GM12878 (cell line): ENCODE results near the gene PODXL2. TPM values are rescaled to one million over a fixed set of nuclear protein-coding genes. Genes with fewer than 3 reads are reported as not detected.

Experiments used
- ATAC-seq: fragments of 200-7000 bp; cut with Tn5 transposase; 3 replicates; pipeline ENCODE4 v1.9.1; 2020; ENCODE audit warnings: mild to moderate bottlenecking, moderate library complexity
- BruUV-seq: library from RNA; stranded (reverse); fragments of 400-500 nt; replicated peaks from 2 replicates; lab custom pipeline; 2021; lab: Mats Ljungman, UMichigan
- CTCF ChIA-PET: fragments of 300-600 bp; sonication (Branson Sonifier 250); formaldehyde crosslinking; extraction: SDS; loops from one replicate; lab custom pipeline; 2021; ENCODE audit warnings: inconsistent platforms; lab: Yijun Ruan, JAX
- POLR2A ChIA-PET: fragments of 350-600 bp; formaldehyde crosslinking; extraction: SDS; loops from one replicate; lab custom pipeline; 2021; ENCODE audit warnings: inconsistent platforms; lab: Charles Lee
- RAD21 ChIA-PET: fragments of 300-600 bp; sonication (Branson Sonifier 250); formaldehyde crosslinking; loops from one replicate; lab custom pipeline; 2023; ENCODE audit warnings: antibody characterized with exemption; ENCODE audit not compliant: unreplicated experiment; lab: Charles Lee
- SMC1A ChIA-PET: fragments of 300-600 bp; sonication (Branson Sonifier 250); formaldehyde crosslinking; loops from one replicate; lab custom pipeline; 2023; ENCODE audit not compliant: unreplicated experiment, uncharacterized antibody; lab: Charles Lee
- DNase-seq: peaks from one replicate; pipeline ENCODE4 v3.0.0-alpha.2; 2011; ENCODE audit warnings: low read depth, low spot score
- FAIRE-seq: peaks from 3 replicates; lab custom pipeline; 2011; peaks lifted over from hg19 to GRCh38; lab: Jason Lieb, UNC
- H2AFZ ChIP-seq: 2 replicates; pipeline ENCODE4 v1.6.0; 2011; ENCODE audit warnings: low read depth, low read length, control low read depth; ENCODE audit not compliant: control insufficient read depth
- H3K27ac ChIP-seq: 2 replicates; pipeline ENCODE4 v1.5.1; 2011; ENCODE audit warnings: control low read depth; ENCODE audit not compliant: control insufficient read depth, insufficient read depth
- H3K27me3 ChIP-seq, 2 experiments: replicated peaks in 1 of 2; 2 replicates each; pipeline versions ENCODE4 v1.6.0 to v1.6.1; 2011; ENCODE audit warnings: low read length in 1 of 2; ENCODE audit not compliant: control insufficient read depth in 2 of 2, insufficient read depth in 2 of 2
- H3K36me3 ChIP-seq, 2 experiments: 2 replicates each; pipeline ENCODE4 v1.5.1; 2011; ENCODE audit warnings: low read length in 1 of 2; ENCODE audit not compliant: control insufficient read depth in 2 of 2, insufficient read depth in 2 of 2
- H3K4me1 ChIP-seq: 2 replicates; pipeline ENCODE4 v1.6.1; 2011; ENCODE audit warnings: mild to moderate bottlenecking, low read length, moderate library complexity, mixed read lengths; ENCODE audit not compliant: control insufficient read depth, insufficient read depth
- H3K4me2 ChIP-seq: 2 replicates; pipeline ENCODE4 v1.6.0; 2011; ENCODE audit warnings: control low read depth; ENCODE audit not compliant: control insufficient read depth, insufficient read depth
- H3K4me3 ChIP-seq: fragments of 200-600 bp; sonication (generic); 2 replicates; pipeline ENCODE4 v1.5.1; 2016
- H3K79me2 ChIP-seq: 2 replicates; pipeline ENCODE4 v1.6.0; 2011; ENCODE audit warnings: low read length; ENCODE audit not compliant: control insufficient read depth, insufficient read depth
- H3K9ac ChIP-seq: 2 replicates; pipeline ENCODE4 v1.8.0; 2011; ENCODE audit warnings: low read length, control low read depth, mixed read lengths; ENCODE audit not compliant: control insufficient read depth, insufficient read depth
- H3K9me3 ChIP-seq: replicated peaks from 3 replicates; pipeline ENCODE4 v1.5.1; 2011; ENCODE audit warnings: mild to moderate bottlenecking, low read length; ENCODE audit not compliant: control insufficient read depth, insufficient read depth
- H4K20me1 ChIP-seq: 2 replicates; pipeline ENCODE4 v1.6.0; 2011; ENCODE audit not compliant: control insufficient read depth, insufficient read depth
- LARP7 ChIP-seq: fragments of 450-650 bp; IDR thresholded peaks from 2 replicates; pipeline ENCODE4 v1.6.1; 2017; ENCODE audit warnings: mild to moderate bottlenecking
- MAX ChIP-seq: IDR thresholded peaks from 2 replicates; pipeline ENCODE4 v1.6.1; 2012; ENCODE audit warnings: low read depth, low read length, improper control_type of control experiment
- SUZ12 ChIP-seq: fragments of 200-600 bp; sonication (generic); IDR thresholded peaks from one replicate; pipeline ENCODE4 v1.6.1; 2018; ENCODE audit warnings: antibody characterized with exemption, mild to moderate bottlenecking; ENCODE audit not compliant: unreplicated experiment
- WGBS: methylation state at CpG from one replicate; pipeline ENCODE4 v1.1.6; 2016; ENCODE audit warnings: low lambda C conversion rate; ENCODE audit not compliant: insufficient replicate concordance, insufficient coverage; ENCODE audit errors: missing lambda C conversion rate; 5-methylcytosine and 5-hydroxymethylcytosine counted together
- in situ Hi-C: fragments of 300-500 bp; cut with MboI; formaldehyde crosslinking; loops from 9 replicates; pipeline ENCODE4 v1.14.3; 2018; ENCODE audit warnings: mixed read lengths
- intact Hi-C: fragments of 100-400 bp; cut with micrococcal nuclease; formaldehyde crosslinking; loops from one replicate; pipeline ENCODE4 v1.14.2; 2022; ENCODE audit not compliant: unreplicated experiment
- polyA plus RNA-seq, 11 experiments: library from polyadenylated mRNA; depleted of rRNA in 4 of 11; unstranded in 6 of 11; stranded (reverse) in 5 of 11; fragments of >200 nt; fragmentation: Nextera tagmentation in 4 of 11; fragmentation: Illumina TruSeq in 1 of 11; extraction: Ambion mirVana in 4 of 11; extraction: Trizol in 1 of 11; gene quantifications; 1 replicate in 1 of 11; 2 replicates in 10 of 11; pipeline versions ENCODE4 v1.2.1 to v1.2.3, GENCODE V29; 2011 to 2016; ENCODE audit warnings: inconsistent platforms in 2 of 11, missing spikeins in 2 of 11, low read depth in 1 of 11
- total RNA-seq, 4 experiments: library from RNA; depleted of rRNA in 3 of 4; stranded (reverse); fragments of >200 nt in 3 of 4; fragmentation: Illumina TruSeq in 1 of 4; extraction: Trizol in 1 of 4; gene quantifications; 2 replicates each; pipeline versions ENCODE4 v1.2.1 to v1.2.3, GENCODE V29; 2013 to 2021
- TF ChIP-seq, protein P1 (sequence below): fragments of 450-650 bp; IDR thresholded peaks from 2 replicates; pipeline ENCODE4 v1.6.1; 2014; ENCODE audit warnings: mild to moderate bottlenecking

PODXL2 gene
- total and polyA plus RNA-seq, 10 of the 15 experiments (the other 5 are each of a cell fraction or from before 2014, with no cell fraction given), result 0.03 to 24.4 (median 13.6) TPM; not detected in 2

- no TSS peak for BruUV-seq
- FAIRE-seq, result no peak
- peaks cover 3% of the 10 kb centered on the region; the same call in 1 of the 2 replicates for H3K4me1 ChIP-seq
- CTCF ChIA-PET, result no interaction called here
- no peak for DNase-seq
- TF ChIP-seq MAX (no peak), SUZ12 (no peak), LARP7 (no peak)
- TF ChIP-seq, protein P1, sequence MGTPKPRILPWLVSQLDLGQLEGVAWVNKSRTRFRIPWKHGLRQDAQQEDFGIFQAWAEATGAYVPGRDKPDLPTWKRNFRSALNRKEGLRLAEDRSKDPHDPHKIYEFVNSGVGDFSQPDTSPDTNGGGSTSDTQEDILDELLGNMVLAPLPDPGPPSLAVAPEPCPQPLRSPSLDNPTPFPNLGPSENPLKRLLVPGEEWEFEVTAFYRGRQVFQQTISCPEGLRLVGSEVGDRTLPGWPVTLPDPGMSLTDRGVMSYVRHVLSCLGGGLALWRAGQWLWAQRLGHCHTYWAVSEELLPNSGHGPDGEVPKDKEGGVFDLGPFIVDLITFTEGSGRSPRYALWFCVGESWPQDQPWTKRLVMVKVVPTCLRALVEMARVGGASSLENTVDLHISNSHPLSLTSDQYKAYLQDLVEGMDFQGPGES, result no peak
- intact Hi-C loops (no loop called here), in situ Hi-C loops (no loop called here)
- H4K20me1 ChIP-seq, result no peaks in the 10 kb centered on the region
- H2AFZ ChIP-seq, result no peak overlapping the region
- no peaks in the 10 kb centered on the region for H3K27me3 ChIP-seq
- POLR2A ChIA-PET, result no interaction called here
- H3K79me2 ChIP-seq, result no peaks in the 10 kb centered on the region
- H3K4me2 ChIP-seq, result no peak overlapping the region
- no peak overlapping the region for H3K9ac ChIP-seq
- ATAC-seq, result no peak; the same call in 2 of the 3 replicates
- RAD21 ChIA-PET, result no interaction called here
- SMC1A ChIA-PET, result interaction anchor here (0.9 kb wide), 1 partner anchor 112 kb away, joined by 3 read pairs; no protein-coding TSS in a partner anchor
- no peak overlapping the region for H3K4me3 ChIP-seq
- H3K9me3 ChIP-seq, result no peaks in the 10 kb centered on the region
- no peak overlapping the region for H3K27ac ChIP-seq
- 82% methylated on average over 9 of the region's 9 CpGs for WGBS
- H3K36me3 ChIP-seq, result peaks cover 28 to 59% of the 10 kb centered on the region in 2 experiments; a peak in 3 of 4 replicates
These were observed 84.1 kb downstream of the PODXL2 start for GRCh38 chr3:127712881-127713771.
